Adrenal gland (tissue), 12 donors: Measurements from ENCODE around the gene FSIP1. TPM values are rescaled to one million over a fixed set of nuclear protein-coding genes. Genes with fewer than 3 reads are reported as not detected.

Experiments used
- DNase-seq, 7 donors: peaks; one replicate each; pipeline ENCODE4 v3.0.0-alpha.2; 2019 to 2020
- H3K27ac ChIP-seq, 5 donors: fragments of 200-600 bp; sonication (generic) in 4 of 5; 1 replicate in 3 of 5; 2 replicates in 2 of 5; pipeline versions ENCODE4 v1.5.1 to v1.8.0; 2016 to 2020; ENCODE audit warnings: mild to moderate bottlenecking in 1 of 5
- H3K27me3 ChIP-seq: fragments of 200-600 bp; 2 replicates; pipeline ENCODE4 v1.8.0; 2021
- H3K36me3 ChIP-seq, 2 donors: fragments of 200-600 bp; replicated peaks in 1 of 2; 1 replicate in 1 of 2; 2 replicates in 1 of 2; pipeline versions ENCODE4 v1.5.1 to v1.8.0; 2018 to 2022
- H3K4me1 ChIP-seq, 2 donors: fragments of 200-600 bp; replicated peaks in 1 of 2; 1 replicate in 1 of 2; 2 replicates in 1 of 2; pipeline versions ENCODE4 v1.5.1 to v1.8.0; 2018 to 2021
- H3K4me3 ChIP-seq, 4 donors: fragments of 200-600 bp; sonication (generic) in 3 of 4; one replicate each; pipeline ENCODE4 v1.5.1; 2016 to 2018
- H3K9me3 ChIP-seq, 3 donors: fragments of 200-600 bp; sonication (generic) in 1 of 3; replicated peaks in 1 of 3; 1 replicate in 2 of 3; 2 replicates in 1 of 3; pipeline versions ENCODE4 v1.5.1 to v1.8.0; 2016 to 2021
- POLR2A ChIP-seq, 2 donors: fragments of 450-650 bp; IDR thresholded peaks; one replicate each; pipeline ENCODE4 v1.6.1; 2017; ENCODE audit warnings: antibody characterized with exemption in 2 of 2, mild to moderate bottlenecking in 2 of 2, moderate library complexity in 1 of 2
- WGBS, 4 donors: extraction: QIAGEN DNeasy Blood & Tissue Kit in 2 of 4; methylation state at CpG; one replicate each; pipeline versions ENCODE4 v1.1.5 to v1.1.7; 2013 to 2017; 5-methylcytosine and 5-hydroxymethylcytosine counted together
- intact Hi-C, 2 donors: fragments of 100-400 bp; cut with DNase I; formaldehyde crosslinking; loops; one replicate each; pipeline versions ENCODE4 v1.14.1 to v1.15.0; 2022 to 2023
- polyA plus RNA-seq, 3 donors: library from polyadenylated mRNA; stranded (reverse); fragments of 200-250 nt in 2 of 3; fragments of 350-450 nt in 1 of 3; fragmentation: Illumina TruSeq in 1 of 3; extraction: RNeasy Lipid Tissue Mini Kit (QIAGEN cat#74804) in 1 of 3; gene quantifications; one replicate each; pipeline ENCODE4 v1.2.3, GENCODE V29; 2013 to 2014
- total RNA-seq, 9 donors: library from RNA; depleted of rRNA in 4 of 9; stranded (reverse); fragments of >200 nt in 4 of 9; fragments of 120-200 nt in 1 of 9; fragmentation: NEBNext Ultra II Directional in 1 of 9; extraction: Animal tissue kit (Norgen Biotek cat#: 25700) in 1 of 9; gene quantifications; one replicate each; pipeline versions ENCODE4 v1.1.0 to v1.2.4, GENCODE V29; 2013 to 2023
- TF ChIP-seq, protein P1 (sequence below), 6 experiments: fragments of 450-650 bp in 4 of 6; fragments of 200-600 bp in 2 of 6; sonication (generic) in 1 of 6; IDR thresholded peaks; 1 replicate in 5 of 6; 2 replicates in 1 of 6; pipeline versions ENCODE4 v1.5.1 to v1.8.0; 2016 to 2021; ENCODE audit warnings: antibody characterized with exemption in 6 of 6, mild to moderate bottlenecking in 2 of 6, moderate library complexity in 1 of 6
- donor health status: healthy with polysubstance abuse.
- donor health status: Bipolar disorder and iron deficiency.
- donor health status: DM: yes; HTN: yes; CAD: no.
- donor health status: DM: no; HTN: no; CAD: no.
- donor health status: DM: no; HTN: no; CAD: no.
- donor health status: DM: yes; HTN: yes; CAD: no.

FSIP1 gene
- total and polyA plus RNA-seq, 12 donors: 0.11 to 0.60 (median 0.25) TPM; not detected in 2

DNA sequence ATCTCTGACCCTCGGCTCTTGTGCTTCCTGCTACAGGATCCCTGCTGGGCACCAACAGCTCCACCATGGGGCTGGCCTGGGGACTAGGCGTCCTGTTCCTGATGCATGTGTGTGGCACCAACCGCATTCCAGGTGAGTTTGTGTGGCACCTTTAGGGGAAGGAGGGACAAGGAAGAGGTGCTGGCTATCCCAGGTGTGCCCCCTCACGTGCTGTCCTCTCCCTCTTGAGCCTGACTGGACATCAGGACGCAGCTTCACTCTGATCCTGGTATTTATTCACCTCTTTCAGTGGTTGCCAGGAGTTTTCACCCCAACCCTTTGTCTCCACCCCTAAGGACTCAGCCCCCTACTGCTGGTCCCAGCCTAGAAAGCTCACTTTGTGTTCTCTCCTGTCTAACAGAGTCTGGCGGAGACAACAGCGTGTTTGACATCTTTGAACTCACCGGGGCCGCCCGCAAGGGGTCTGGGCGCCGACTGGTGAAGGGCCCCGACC, 200.8 kb downstream of the FSIP1 start:
- 71 to 75% (median 73%) methylated on average over 13 of the region's 13 CpGs for WGBS, 4 donors
- H3K27ac ChIP-seq: peak overlapping the region in 4 of 5 donors; percentile 45 to 91 (median 68)
- TF ChIP-seq, protein P1, sequence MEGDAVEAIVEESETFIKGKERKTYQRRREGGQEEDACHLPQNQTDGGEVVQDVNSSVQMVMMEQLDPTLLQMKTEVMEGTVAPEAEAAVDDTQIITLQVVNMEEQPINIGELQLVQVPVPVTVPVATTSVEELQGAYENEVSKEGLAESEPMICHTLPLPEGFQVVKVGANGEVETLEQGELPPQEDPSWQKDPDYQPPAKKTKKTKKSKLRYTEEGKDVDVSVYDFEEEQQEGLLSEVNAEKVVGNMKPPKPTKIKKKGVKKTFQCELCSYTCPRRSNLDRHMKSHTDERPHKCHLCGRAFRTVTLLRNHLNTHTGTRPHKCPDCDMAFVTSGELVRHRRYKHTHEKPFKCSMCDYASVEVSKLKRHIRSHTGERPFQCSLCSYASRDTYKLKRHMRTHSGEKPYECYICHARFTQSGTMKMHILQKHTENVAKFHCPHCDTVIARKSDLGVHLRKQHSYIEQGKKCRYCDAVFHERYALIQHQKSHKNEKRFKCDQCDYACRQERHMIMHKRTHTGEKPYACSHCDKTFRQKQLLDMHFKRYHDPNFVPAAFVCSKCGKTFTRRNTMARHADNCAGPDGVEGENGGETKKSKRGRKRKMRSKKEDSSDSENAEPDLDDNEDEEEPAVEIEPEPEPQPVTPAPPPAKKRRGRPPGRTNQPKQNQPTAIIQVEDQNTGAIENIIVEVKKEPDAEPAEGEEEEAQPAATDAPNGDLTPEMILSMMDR (IDR thresholded peaks at IDR 0.05): peak in 2 of 6 experiments; percentile 17
- TF ChIP-seq POLR2A (IDR thresholded peaks at IDR 0.05): no peak
- H3K36me3 ChIP-seq: peaks cover 0 to 39% of the 10 kb centered on the region in 2 donors
- intact Hi-C loops: loop anchor here in 1 of 2 donors (5.0 to 10.0 kb wide), 4 partner anchors 267 to 765 kb away; no protein-coding TSS in a partner anchor
- H3K27me3 ChIP-seq: peaks cover 7% of the 10 kb centered on the region
- H3K4me1 ChIP-seq: peaks cover 0 to 8% of the 10 kb centered on the region in 2 donors
- H3K4me3 ChIP-seq: peak overlapping the region in 2 of 4 donors; percentile 15 to 45
- peak in 3 of 7 donors; percentile 28 to 48 (median 40) for DNase-seq
- no peaks in the 10 kb centered on the region for H3K9me3 ChIP-seq

GRCh38 chr15:39581242-39581792, 201.3 kb downstream of the FSIP1 start:
- peaks cover 0 to 34% of the 10 kb centered on the region in 2 donors for H3K36me3 ChIP-seq
- intact Hi-C loops: loop anchor here in 1 of 2 donors (5.0 to 10.0 kb wide), 4 partner anchors 267 to 764 kb away; no protein-coding TSS in a partner anchor
- WGBS, 4 donors: 9 to 16% (median 13%) methylated on average over 18 of the region's 18 CpGs
- TF ChIP-seq POLR2A (IDR thresholded peaks at IDR 0.05): no peak
- TF ChIP-seq, protein P1 (IDR thresholded peaks at IDR 0.05): no peak
- peak overlapping the region in 4 of 5 donors; percentile 45 to 91 (median 68) for H3K27ac ChIP-seq
- no peak for DNase-seq
- H3K4me3 ChIP-seq: peak overlapping the region in 2 of 4 donors; percentile 15 to 45
- peaks cover 7% of the 10 kb centered on the region for H3K27me3 ChIP-seq
- no peaks in the 10 kb centered on the region for H3K9me3 ChIP-seq
- H3K4me1 ChIP-seq: peaks cover 0 to 8% of the 10 kb centered on the region in 2 donors

DNA sequence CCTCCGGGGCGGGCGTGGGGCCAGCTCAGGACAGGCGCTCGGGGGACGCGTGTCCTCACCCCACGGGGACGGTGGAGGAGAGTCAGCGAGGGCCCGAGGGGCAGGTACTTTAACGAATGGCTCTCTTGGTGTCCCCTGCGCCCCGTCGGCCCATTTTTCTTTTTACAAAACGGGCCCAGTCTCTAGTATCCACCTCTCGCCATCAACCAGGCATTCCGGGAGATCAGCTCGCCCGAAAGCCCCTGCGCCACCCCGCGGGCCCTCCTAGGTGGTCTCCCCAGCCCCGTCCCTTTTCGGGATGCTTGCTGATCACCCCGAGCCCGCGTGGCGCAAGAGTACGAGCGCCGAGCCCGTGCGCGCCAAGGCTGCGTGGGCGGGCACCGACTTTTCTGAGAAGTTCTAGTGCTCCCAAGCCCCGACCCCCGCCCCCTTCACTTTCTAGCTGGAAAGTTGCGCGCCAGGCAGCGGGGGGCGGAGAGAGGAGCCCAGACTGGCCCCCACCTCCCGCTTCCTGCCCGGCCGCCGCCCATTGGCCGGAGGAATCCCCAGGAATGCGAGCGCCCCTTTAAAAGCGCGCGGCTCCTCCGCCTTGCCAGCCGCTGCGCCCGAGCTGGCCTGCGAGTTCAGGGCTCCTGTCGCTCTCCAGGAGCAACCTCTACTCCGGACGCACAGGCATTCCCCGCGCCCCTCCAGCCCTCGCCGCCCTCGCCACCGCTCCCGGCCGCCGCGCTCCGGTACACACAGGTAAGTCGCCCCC, 202.0 kb downstream of the FSIP1 start, which contains the start of gene THBS1:
Gene THBS1 (plus strand): TSS at position 595 of the 757 bp plus-strand sequence. CDS start 779 bp downstream, outside the sequence.
- peaks cover 7% of the 10 kb centered on the region for H3K27me3 ChIP-seq
- peaks cover 0 to 27% of the 10 kb centered on the region in 2 donors for H3K36me3 ChIP-seq
- peak; percentile 69 to 98 for TF ChIP-seq POLR2A (IDR thresholded peaks at IDR 0.05)
- TF ChIP-seq, protein P1 (IDR thresholded peaks at IDR 0.05): peak in 1 of 6 experiments; percentile 42
- no peaks in the 10 kb centered on the region for H3K9me3 ChIP-seq
- H3K27ac ChIP-seq: peak within 1 kb of the TSS in 4 of 5 donors; percentile 56 to 91 (median 84)
- intact Hi-C loops: loop anchor here in 1 of 2 donors (5.0 to 10.0 kb wide), 4 partner anchors 266 to 763 kb away; no protein-coding TSS in a partner anchor
- peak within 1 kb of the TSS in 2 of 4 donors; percentile 15 to 45 for H3K4me3 ChIP-seq
- peak; percentile 59 to 91 (median 80) for DNase-seq
- 0 to 2% (median 1%) methylated on average over 24 to 74 of the region's 74 CpGs for WGBS, 4 donors
- H3K4me1 ChIP-seq: peaks cover 0 to 8% of the 10 kb centered on the region in 2 donors

DNA sequence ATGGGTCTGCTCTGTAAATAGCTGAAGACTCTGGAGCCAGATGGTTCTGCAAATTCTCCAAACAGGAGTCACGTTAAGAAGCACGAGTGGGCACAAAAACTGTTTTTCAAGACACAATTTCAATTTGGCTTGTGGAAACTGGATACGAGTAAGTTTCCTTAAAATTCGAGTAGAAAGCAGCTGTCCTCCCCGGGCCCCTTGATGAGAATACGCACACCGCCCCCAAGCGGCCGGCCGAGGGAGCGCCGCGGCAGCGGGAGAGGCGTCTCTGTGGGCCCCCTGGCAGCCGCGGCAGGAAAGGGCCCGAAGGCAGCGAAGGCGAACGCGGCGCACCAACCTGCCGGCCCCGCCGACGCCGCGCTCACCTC, 202.5 kb downstream of the FSIP1 start:
- peaks cover 0 to 26% of the 10 kb centered on the region in 2 donors for H3K36me3 ChIP-seq
- H3K9me3 ChIP-seq: no peaks in the 10 kb centered on the region
- TF ChIP-seq, protein P1 (IDR thresholded peaks at IDR 0.05): peak; percentile 78 to 100 (median 94)
- TF ChIP-seq POLR2A (IDR thresholded peaks at IDR 0.05): no peak
- WGBS, 4 donors: 0 to 2% (median 1%) methylated on average over 5 to 29 of the region's 29 CpGs
- intact Hi-C loops: loop anchor here in 1 of 2 donors (5.0 to 10.0 kb wide), 4 partner anchors 265 to 763 kb away; no protein-coding TSS in a partner anchor
- peak overlapping the region in 4 of 5 donors; percentile 56 to 91 (median 84) for H3K27ac ChIP-seq
- H3K27me3 ChIP-seq: peaks cover 7% of the 10 kb centered on the region
- H3K4me1 ChIP-seq: peaks cover 0 to 8% of the 10 kb centered on the region in 2 donors
- DNase-seq: peak; percentile 87 to 96 (median 88)
- H3K4me3 ChIP-seq: peak overlapping the region in 2 of 4 donors; percentile 15 to 45
